GM19372 (cell line): ENCODE data around the gene NUP205.

ENCODE experiments used
- ATAC-seq: cut with Tn5 transposase; IDR thresholded peaks from one replicate; pipeline ENCODE4 v1.9.1; 2021; ENCODE audit warnings: mild to moderate bottlenecking, low read depth, moderate library complexity; ENCODE audit not compliant: unreplicated experiment

Gene NUP205, protein sequence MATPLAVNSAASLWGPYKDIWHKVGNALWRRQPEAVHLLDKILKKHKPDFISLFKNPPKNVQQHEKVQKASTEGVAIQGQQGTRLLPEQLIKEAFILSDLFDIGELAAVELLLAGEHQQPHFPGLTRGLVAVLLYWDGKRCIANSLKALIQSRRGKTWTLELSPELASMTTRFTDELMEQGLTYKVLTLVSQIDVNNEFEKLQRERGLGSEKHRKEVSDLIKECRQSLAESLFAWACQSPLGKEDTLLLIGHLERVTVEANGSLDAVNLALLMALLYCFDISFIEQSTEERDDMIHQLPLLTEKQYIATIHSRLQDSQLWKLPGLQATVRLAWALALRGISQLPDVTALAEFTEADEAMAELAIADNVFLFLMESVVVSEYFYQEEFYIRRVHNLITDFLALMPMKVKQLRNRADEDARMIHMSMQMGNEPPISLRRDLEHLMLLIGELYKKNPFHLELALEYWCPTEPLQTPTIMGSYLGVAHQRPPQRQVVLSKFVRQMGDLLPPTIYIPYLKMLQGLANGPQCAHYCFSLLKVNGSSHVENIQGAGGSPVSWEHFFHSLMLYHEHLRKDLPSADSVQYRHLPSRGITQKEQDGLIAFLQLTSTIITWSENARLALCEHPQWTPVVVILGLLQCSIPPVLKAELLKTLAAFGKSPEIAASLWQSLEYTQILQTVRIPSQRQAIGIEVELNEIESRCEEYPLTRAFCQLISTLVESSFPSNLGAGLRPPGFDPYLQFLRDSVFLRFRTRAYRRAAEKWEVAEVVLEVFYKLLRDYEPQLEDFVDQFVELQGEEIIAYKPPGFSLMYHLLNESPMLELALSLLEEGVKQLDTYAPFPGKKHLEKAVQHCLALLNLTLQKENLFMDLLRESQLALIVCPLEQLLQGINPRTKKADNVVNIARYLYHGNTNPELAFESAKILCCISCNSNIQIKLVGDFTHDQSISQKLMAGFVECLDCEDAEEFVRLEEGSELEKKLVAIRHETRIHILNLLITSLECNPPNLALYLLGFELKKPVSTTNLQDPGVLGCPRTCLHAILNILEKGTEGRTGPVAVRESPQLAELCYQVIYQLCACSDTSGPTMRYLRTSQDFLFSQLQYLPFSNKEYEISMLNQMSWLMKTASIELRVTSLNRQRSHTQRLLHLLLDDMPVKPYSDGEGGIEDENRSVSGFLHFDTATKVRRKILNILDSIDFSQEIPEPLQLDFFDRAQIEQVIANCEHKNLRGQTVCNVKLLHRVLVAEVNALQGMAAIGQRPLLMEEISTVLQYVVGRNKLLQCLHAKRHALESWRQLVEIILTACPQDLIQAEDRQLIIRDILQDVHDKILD (N-terminal part only)

DNA sequence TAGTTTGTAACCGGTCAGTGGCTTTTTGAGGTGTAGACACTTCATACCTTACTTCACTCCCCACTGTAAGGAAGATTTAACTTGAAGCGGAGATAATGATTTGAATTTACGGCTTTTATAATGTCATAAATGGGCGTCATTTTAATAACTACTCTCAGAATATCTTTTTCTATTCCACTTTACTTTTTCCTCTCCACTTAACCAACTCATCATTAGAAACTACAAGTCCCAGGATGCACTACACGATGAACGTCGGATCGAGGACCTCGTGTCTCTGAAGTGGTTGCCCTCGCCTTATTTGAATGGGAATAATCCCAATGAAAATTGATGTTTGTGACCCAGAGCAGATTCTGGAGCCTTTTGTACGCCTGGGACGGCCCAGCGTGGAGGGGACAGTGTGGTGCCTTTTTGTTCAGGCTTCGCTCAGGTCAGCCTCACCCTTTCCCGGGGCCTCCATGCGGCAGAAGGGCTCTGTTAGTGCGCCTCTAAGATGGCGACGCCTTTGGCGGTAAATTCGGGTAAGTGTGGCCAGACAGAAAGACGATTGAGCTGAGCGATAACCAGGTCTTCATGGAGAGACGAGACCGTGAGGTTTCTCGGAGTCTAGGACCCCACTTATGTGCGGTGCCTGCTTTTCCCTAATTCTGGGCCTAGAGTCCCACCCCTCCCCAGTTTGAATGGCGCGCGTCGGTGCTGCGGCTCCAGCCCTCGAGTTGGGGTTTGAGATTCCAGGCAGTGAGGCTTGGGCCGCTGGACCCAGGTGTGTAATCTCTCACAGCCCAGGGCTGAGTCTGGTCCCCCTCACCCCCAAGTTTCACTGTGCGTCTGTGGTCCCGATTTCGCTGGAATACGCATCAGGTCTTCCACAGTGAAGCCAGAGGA lies at the start of gene NUP205:
Gene NUP205, plus strand, starts transcription at position 463 of the 882 bp plus-strand sequence. Its CDS starts 28 bp downstream, at position 491.
- ATAC-seq, result peak; percentile 74

DNA sequence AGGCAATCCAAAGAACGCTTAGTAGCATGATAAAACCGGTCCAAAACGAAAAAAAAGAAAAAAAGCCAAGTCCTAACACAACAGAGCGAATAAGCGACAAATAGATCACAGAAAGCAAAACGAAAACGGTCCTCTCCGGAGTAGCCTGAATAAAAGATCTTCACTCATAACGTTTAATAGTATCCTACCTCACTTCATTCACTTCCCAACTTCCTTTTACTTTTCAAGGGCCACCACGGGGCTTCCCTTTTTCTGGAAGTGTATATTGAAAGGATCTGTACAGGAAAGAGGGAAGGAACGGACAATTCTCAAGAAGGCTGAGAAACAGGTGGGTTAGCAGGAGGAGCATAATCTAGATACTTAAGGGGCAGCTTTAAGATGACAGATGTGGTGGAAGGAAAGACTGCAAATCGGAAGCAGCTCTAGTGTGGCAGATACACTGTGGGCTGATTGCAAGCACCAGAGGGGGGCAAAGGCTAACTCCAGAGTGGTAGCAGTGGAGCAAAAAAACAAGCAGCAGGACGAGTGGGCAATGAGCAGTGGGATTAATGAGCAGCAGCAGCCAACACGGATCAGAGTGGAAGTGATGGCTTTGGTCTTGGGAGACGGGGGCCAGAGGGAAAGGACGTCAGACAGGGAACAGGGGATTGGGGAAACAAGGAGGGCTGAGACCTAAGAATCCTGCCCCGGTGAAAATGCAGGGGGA lies 48.7 kb upstream of the NUP205 start:
- peak; percentile 20 for ATAC-seq

DNA sequence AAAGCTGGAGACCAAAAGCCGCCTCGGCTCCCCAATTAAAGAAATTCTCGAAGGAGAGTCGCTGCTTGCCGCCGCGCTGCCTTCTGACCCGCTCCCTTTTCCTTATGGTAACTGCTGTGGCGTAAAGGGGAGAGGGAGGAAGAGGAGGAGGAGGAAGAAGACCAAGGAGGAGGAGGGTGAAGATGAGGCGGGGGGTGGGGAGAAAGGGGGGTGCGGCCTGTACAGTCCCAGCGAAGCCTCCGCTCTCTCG lies 48.2 kb upstream of the NUP205 start:
- ATAC-seq, result no peak

DNA sequence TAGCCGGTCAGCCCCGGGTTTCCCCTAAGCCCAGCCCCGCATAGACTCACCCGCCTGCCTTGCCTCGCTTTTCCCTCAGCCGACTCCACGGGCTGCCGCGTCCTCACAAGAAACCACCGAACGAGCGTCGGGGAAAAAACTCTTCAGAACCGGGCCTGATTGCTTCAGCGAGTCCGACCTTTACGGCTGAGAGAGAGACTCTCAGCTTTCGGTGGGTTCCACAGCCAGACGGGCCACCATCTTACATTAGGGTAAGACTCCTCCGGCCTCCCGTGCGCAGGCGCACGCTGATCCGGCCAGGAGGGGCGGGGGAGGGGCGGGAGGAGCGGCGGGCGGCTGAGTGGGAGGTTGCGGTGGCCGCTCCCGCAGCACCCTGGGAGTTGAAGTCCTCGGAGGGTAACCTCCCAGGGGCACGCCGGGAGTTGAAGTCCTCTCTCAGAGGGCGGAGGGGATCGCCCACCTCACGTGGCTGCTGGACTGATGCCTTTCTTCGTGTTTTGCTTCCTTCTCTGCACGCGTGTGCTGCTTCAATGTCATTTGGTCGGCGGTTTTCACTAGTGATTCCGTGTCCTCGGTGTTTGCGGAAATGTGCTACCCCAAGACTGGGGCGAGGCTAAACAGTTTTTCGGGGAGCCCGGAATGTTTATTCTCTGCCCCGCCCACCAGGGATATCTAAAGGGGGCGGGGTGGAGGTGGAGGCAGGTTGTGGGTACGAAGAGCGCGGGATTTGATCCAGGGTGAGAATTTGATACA lies 47.7 kb upstream of the NUP205 start, which contains the start of gene CNOT4:
Gene CNOT4, minus strand, starts transcription at position 264 of the 753 bp plus-strand sequence. CDS start 71,771 bp downstream, outside the sequence.
- ATAC-seq, result peak; percentile 91

DNA sequence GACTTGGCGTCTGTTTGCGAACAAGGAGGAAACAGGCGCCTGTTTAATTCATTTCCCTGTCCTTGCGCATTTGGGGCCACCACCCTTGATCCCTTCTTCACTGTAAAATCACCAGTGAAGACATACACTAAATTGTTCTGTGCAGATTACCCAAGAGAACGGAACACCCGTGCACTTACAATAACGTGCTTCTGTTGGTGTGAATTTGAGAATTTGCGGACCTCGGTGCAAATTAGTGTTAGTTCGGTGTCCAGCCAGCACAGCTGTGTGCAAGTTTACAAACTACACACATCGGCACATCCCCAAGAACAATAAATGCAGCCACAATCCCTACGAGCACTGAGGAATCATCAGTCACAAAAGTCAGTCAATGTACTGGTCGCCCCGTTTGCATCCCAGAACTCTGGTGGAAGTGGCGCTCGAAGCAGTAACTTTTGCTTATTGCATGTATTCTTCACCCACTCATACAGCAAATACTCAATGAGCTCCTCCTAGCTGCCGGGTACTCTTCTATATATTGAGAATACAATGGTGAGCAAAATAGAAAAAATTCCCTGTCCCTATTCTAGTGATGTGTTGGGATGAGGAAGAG lies 47.0 kb upstream of the NUP205 start:
- ATAC-seq, result no peak

DNA sequence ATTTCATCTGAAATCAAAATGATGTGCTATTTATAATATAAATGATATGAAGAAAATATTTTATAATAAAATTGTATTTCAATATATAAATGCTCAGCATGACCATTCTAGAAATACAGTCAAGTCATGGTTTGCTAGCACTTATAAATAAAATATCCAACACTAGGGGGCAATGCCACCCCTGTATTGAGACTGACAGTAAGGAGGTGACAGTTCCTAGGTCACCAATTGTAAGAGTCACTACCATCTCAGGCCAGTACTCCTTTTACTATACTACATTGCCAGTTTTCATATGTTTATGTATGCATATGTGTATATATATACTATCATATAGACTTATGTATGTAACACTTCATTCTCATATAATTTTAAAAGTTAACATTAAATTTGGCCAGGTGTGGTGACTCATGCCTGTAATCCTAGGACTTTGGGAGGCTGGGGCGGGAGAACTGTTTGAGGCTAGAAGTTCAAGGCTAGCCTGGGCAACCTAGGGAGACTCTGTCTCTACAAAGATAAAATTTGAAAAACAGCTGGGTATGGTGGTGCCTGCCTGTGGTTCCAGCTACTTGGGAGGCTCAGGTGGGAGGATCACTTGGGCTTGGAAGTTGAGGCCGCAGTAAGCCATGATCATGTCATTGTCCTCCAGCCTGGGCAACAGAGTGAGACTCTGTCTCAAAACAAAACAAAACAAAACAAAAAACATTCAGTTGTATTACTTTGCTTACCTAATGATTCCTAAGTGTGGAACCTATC lies 45.4 kb upstream of the NUP205 start:
- ATAC-seq, result no peak

DNA sequence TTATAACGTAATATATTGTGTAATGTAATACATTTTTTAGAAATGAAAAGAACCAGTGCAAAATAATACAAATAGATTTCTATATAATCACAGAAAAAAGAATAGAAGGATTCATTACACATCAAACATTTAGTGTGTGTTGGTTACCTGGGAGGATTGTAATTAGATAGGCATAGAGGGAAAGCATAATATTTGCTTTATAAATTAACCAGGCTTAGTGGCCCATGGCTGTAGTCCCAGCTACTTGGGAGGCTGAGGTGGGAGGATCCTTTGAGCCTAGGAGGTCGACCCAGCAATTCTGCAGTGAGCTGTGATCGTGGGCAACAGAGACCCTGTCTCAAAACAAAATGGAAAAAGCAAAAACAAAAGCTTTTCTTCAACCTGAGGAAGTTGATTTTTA lies 42.9 kb upstream of the NUP205 start:
- no peak for ATAC-seq

DNA sequence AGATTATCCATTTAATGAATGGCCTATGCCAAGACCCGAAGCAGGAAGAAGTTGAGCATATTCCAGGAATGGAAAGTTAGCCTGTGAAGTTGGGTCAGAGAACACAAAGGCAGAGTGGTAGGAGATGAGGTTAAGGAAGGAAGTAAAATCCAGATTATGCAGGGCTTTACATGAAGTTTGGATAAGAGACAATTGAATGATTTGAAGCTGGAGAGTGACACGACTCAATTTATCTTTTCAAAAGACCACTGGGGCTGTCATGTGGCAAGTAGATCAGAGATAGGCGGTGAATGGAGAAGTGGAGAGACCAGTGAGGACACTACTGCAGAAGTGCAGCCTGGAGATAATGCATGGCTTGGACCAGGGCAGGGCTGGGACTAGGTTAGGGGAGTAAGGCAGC lies 40.7 kb upstream of the NUP205 start:
- ATAC-seq, result no peak

DNA sequence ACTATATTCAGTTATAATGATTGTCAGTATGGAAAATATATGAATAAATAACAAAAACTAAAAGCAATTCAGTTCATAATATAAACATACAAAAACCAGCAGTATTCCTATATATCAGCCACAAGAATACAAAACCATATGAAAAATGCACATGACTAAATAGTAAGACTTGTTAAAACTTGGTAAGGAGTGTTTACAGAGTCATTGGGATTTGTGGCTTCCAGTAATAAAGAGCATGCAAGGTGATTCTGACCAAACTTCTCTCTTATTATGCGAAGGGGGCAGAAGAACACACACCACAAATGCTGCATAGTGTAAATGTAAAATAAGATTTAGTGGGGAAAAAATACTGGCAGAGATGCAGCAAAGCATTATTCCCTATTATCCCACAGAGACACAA lies 39.0 kb upstream of the NUP205 start:
- ATAC-seq, result no peak

DNA sequence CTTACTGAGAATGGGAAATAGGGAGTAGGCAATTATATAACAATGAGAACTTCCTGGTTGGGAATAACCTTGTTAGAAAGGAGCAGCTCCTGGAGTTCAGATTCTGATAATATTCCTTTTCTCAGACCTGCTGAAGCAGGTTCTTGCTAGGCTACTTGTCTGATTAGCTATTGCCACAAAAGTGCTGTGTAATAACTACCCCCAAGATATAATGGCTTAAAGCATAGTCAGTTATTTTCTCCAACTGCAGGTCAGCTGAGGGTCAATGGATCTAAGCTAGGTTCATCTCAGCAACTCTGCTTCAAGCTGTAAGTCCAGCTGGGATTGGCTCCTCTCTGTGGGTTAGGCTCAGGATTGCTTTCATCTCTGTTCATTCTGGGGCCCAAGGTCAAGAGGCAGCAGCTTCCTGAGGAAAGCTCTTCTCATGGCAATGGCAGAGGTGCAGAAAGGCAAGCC lies 38.5 kb upstream of the NUP205 start:
- ATAC-seq, result no peak

DNA sequence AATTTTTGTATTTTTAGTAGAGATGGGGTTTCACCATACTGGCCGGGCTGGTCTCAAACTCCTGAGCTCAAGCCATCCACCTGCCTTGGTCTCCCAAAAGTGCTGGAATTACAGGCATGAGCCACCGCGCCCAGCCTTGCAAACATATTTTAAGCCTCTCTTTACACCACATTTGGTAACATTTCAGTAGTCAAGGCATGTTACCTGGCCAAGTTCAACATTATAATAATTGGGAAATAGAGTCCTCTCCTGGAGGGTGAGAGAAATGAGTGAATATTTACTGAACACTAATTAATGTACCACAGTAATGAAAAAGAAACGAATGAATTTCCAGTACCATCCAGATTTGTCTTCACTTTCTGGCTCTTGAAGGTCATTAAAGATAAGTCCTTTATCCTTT lies 37.8 kb upstream of the NUP205 start:
- ATAC-seq, result no peak

DNA sequence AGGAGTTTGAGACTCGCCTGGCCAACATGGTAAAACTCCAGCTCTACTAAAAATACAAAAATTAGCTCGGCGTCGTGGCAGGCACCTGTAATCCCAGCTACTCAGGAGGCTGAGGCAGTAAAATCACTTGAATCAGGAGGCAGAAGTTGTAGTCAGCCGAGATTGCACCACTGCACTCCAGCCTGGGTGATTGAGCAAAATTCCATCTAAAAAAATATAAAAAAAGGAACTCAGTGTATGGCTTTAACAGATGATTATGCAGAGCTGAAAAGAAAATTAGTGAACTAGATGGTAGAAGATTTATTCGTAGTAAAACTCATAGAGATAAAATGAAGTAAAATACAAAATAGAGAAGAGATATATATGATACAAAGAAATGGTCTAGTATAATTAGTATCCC lies 35.2 kb upstream of the NUP205 start:
- ATAC-seq, result no peak

DNA sequence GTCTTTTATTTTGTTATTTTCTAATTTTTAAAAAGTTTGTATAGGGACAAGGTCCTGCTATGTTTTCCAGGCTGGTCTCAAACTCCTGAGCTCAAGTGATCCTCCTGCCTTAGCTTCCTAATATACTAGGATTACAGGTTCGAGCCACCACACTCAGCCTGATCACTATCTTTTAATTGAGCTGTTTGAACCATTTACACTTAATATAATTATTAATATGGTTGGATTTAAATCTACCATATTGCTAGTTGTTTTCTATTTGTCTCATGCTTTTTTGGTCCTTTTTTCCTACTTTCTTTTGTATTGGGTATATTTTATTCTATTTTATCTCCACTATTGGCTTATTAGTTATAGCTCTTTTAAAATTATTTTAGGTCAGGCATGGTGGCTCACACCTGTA lies 34.6 kb upstream of the NUP205 start:
- ATAC-seq, result no peak

DNA sequence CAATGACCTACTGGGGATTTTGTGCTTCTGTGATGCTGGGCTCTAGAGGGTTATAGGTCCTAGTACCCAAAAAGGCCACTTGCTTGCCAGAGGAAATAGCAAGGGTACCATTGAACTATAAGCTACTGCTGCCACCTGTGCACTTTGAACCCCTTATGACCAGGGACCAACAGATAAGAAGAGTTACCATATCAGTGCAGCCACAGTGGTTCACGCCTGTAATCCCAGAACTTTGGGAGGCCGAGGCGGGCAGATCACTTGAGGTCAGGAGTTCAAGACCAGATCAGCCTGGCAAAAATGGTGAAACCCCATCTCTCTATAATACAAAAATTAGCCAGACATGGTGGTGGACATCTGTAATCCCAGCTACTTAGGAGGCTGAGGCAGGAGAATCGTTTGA lies 32.3 kb upstream of the NUP205 start:
- ATAC-seq, result no peak

DNA sequence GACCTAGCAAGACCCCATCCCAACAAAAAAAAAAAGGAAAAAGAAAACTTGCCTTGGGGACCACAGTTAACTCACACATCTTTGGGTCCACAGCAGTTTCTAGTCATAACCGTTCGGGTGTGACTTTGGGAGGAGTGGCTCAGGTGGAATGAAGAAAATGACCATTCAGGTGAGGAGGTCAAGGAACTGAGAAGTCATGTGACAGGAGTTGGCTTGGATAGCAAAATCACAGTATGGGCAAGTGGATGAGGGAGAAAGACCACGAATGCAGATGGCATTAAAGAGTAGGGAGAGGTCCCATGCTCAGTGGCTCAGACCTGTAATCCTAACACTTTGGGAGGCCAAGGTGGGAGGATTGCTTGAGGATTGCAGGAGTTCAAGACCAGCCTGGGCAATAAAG lies 30.7 kb upstream of the NUP205 start:
- ATAC-seq, result no peak

DNA sequence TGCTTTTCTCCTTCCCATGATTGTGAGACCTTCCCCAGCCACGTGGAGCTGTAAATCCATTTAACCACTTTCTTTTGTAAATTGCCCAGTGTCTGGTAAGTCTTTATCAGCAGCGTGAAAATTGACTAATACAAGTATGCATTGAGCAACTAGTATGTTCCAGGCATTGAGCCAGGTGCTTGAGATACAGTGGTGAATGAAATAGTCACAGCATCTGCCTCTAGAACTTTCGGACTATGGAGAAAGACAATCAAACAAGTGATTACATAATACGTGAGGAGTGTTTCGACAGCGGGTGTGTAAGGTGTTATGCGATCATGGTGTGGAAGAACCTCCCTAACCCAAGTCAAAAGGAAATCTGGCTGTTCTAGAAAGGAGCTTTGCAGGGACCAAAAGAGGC lies 21.6 kb upstream of the NUP205 start:
- no peak for ATAC-seq

DNA sequence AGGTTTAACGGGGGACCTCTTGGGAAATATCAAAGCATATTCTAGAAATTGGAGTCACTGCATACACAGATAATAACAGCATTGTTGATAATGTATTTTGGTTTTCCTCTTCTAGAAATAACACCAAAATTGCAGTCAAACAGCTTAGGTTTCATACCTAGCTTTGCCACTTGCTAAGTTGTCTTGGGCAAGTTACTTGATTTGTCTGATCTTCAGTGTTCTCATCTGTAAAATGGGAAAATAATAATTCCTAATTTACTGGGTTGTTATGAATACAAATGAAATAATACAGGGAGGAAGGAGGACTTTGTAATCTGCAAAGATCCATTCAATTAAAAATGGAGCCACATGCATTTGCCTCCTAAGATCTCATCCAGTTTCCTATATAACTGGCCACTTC lies 20.3 kb upstream of the NUP205 start:
- no peak for ATAC-seq
